Mucosa of descending colon (tissue), 3 donors: ENCODE measurements around the gene DOCK2. TPM values are rescaled to one million over a fixed set of nuclear protein-coding genes. Genes with fewer than 3 reads are reported as not detected.

ENCODE experiments used
- ATAC-seq: fragments of 200-7000 bp; cut with Tn5 transposase; one replicate; pipeline ENCODE4 v1.9.1; 2020; ENCODE audit warnings: mild to moderate bottlenecking, moderate library complexity
- DNase-seq, 3 donors: peaks; one replicate each; pipeline ENCODE4 v3.0.0-alpha.2; 2020
- H3K36me3 ChIP-seq: fragments of 200-600 bp; one replicate; pipeline ENCODE4 v1.8.0; 2021; ENCODE audit warnings: low read depth, mild to moderate bottlenecking
- H3K4me1 ChIP-seq: fragments of 200-600 bp; one replicate; pipeline ENCODE4 v1.8.0; 2021; ENCODE audit warnings: low read depth, mild to moderate bottlenecking
- H3K4me3 ChIP-seq: fragments of 200-600 bp; one replicate; pipeline ENCODE4 v1.8.0; 2021; ENCODE audit warnings: mild to moderate bottlenecking
- H3K9me3 ChIP-seq: fragments of 200-600 bp; one replicate; pipeline ENCODE4 v1.8.0; 2021; ENCODE audit warnings: mild to moderate bottlenecking
- intact Hi-C, 2 donors: fragments of 100-400 bp; cut with DNase I in 1 of 2; cut with micrococcal nuclease in 1 of 2; formaldehyde crosslinking; loops; one replicate each; pipeline versions ENCODE4 v1.11.0 to v1.11.1; 2022; cut with DNase I, micrococcal nuclease
- total RNA-seq, 3 donors: library from RNA; stranded (reverse); fragmentation: NEBNext Ultra II Directional in 2 of 3; extraction: Animal tissue kit (Norgen Biotek cat#: 25700) in 2 of 3; gene quantifications; one replicate each; pipeline versions ENCODE4 v1.2.1 to v1.2.4, GENCODE V29; 2021 to 2023
- TF ChIP-seq, protein P1 (sequence below): fragments of 200-600 bp; IDR thresholded peaks from one replicate; pipeline ENCODE4 v1.8.0; 2022; ENCODE audit warnings: antibody characterized with exemption, mild to moderate bottlenecking
- donor health status: DM: no; HTN: no; CAD: no; lungs with moderate emphysema.
- donor health status: DM: no; HTN: no; CAD: no.
- donor health status: DM: no; HTN: yes; CAD: no.

Gene DOCK2
- total RNA-seq, 3 donors from 2014 or later = 7.2 to 20.1 (median 18.1) TPM

DNA sequence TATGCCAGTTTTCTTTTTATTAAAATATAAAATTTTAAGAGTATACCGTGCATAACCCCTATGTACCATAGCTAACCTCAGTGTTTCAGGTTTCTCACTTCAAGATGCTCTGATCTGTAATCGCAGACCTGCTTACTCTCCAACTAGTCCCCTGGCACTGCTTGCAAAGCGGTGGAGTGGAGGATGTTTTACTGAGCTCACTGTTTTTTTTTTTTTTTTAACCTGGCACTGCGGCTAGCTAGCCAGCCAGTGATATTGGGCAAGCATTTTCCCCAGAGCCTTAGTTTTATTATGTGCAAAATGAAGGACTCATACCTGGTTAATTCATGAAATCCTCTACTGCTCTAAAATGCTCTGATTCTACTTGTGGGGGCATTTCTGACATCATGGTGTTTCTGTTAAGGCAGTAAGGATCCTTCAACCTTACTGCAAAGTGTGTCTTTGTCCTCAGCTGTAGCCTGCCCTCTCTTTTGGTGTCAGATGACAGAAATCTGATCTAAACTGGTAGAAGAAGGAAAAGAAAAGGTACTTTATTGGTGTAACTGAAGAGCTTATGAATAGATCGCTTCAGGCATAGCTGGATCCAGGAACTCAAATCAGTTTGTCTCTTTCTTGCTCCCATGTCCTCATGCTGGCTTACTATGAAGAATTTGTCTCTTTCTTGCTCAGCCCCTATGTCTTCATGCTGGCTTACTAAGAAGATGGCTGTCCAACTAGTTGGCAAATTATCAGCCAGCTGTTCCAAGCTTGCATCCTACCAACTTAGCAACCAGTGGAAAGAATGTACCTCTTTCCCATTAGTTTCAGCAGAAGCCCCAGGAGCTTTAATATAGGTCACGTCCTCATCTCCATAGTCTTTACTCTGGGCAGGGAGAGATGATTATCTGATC lies 59.8 kb downstream of the DOCK2 start:
- no peaks in the 10 kb centered on the region for H3K9me3 ChIP-seq
- H3K36me3 ChIP-seq = no peaks in the 10 kb centered on the region
- H3K4me1 ChIP-seq = no peaks in the 10 kb centered on the region
- ATAC-seq (no peak), DNase-seq (no peak)
- TF ChIP-seq, protein P1, sequence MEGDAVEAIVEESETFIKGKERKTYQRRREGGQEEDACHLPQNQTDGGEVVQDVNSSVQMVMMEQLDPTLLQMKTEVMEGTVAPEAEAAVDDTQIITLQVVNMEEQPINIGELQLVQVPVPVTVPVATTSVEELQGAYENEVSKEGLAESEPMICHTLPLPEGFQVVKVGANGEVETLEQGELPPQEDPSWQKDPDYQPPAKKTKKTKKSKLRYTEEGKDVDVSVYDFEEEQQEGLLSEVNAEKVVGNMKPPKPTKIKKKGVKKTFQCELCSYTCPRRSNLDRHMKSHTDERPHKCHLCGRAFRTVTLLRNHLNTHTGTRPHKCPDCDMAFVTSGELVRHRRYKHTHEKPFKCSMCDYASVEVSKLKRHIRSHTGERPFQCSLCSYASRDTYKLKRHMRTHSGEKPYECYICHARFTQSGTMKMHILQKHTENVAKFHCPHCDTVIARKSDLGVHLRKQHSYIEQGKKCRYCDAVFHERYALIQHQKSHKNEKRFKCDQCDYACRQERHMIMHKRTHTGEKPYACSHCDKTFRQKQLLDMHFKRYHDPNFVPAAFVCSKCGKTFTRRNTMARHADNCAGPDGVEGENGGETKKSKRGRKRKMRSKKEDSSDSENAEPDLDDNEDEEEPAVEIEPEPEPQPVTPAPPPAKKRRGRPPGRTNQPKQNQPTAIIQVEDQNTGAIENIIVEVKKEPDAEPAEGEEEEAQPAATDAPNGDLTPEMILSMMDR = no peak
- intact Hi-C loops = no loop called here
- H3K4me3 ChIP-seq = no peak overlapping the region

GRCh38 chr5:169697511-169697890 lies 60.4 kb downstream of the DOCK2 start:
- Histone ChIP-seq H3K9me3 (no peaks in the 10 kb centered on the region), H3K36me3 (no peaks in the 10 kb centered on the region), H3K4me3 (no peak overlapping the region), H3K4me1 (no peaks in the 10 kb centered on the region)
- intact Hi-C loops = no loop called here
- TF ChIP-seq, protein P1 = no peak
- no peak for ATAC-seq
- no peak for DNase-seq

DNA sequence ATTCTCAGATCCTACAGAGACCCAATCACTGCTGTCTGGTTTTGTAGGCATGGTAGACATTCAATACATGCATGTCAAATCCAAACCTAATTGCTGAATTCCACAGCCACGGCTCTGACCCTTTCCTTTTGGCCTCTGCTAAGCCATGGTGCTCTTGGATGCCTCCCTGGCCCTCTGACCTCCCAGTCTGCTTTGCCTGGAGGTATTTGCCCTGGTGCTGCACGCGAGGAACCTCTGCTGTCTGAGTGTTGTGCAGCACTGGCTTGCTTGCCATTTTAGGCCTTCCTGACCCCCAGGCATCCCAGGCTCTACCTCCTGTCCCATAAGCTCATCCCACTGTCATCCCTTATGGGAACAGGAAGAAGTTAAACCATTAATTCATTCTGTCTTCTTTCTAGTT lies 60.9 kb downstream of the DOCK2 start:
- no peaks in the 10 kb centered on the region for H3K4me1 ChIP-seq
- no peaks in the 10 kb centered on the region for H3K36me3 ChIP-seq
- no peaks in the 10 kb centered on the region for H3K9me3 ChIP-seq
- ATAC-seq (no peak), DNase-seq (no peak)
- TF ChIP-seq, protein P1 = no peak
- intact Hi-C loops = no loop called here
- no peak overlapping the region for H3K4me3 ChIP-seq

- TF ChIP-seq, protein P1 = no peak
- Histone ChIP-seq H3K9me3 (no peaks in the 10 kb centered on the region), H3K4me3 (no peak overlapping the region), H3K4me1 (no peaks in the 10 kb centered on the region), H3K36me3 (no peaks in the 10 kb centered on the region)
- DNase-seq (no peak), ATAC-seq (no peak)
- intact Hi-C loops = no loop called here
Observed at GRCh38 chr5:169700611-169701010, 63.5 kb downstream of the DOCK2 start.

DNA sequence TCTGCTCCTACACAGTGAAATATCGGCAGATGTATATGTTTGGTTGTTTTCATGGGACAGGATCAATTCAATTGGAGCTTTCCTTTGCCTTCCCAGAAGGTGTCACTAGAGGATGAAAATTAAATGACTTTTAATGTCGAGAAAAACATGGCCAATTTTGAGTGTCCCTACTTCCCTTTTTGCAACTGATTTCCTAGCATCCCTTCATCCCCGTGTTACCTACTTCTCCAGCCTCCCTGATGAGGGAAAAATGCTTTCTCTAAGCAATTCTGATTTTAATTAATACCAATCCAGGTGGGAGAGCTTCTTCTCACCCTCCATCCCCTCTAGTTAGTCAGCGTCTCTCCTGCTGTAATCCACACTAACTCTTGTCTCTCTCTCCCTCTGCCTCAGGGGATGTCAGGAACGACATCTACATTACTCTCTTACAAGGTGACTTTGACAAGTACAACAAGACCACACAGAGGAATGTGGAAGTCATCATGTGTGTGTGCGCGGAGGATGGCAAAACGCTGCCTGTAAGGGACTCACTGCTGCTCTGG lies 64.9 kb downstream of the DOCK2 start:
- no peaks in the 10 kb centered on the region for H3K4me1 ChIP-seq
- TF ChIP-seq, protein P1 = no peak
- H3K36me3 ChIP-seq = no peaks in the 10 kb centered on the region
- no peaks in the 10 kb centered on the region for H3K9me3 ChIP-seq
- DNase-seq (no peak), ATAC-seq (no peak)
- H3K4me3 ChIP-seq = no peak overlapping the region
- intact Hi-C loops = no loop called here
